Parathyroid adenoma (tissue), 2 donors: Measurements from ENCODE around the gene ZNF511.

Experiments
- H2AFZ ChIP-seq: fragments of 300-600 bp; sonication (generic); one replicate; pipeline ENCODE4 v1.7.0; 2017; ENCODE audit warnings: antibody characterized with exemption, mild to moderate bottlenecking
- H3K27ac ChIP-seq: fragments of 300-600 bp; sonication (generic); one replicate; pipeline ENCODE4 v1.7.0; 2017
- H3K27me3 ChIP-seq: fragments of 300-600 bp; sonication (generic); one replicate; pipeline ENCODE4 v1.7.0; 2017; ENCODE audit warnings: low read length; ENCODE audit not compliant: control insufficient read depth, insufficient read depth
- H3K36me3 ChIP-seq: fragments of 300-600 bp; sonication (generic); one replicate; pipeline ENCODE4 v1.7.0; 2017; ENCODE audit warnings: low read length; ENCODE audit not compliant: control insufficient read depth, insufficient read depth
- H3K4me1 ChIP-seq: fragments of 300-600 bp; sonication (generic); one replicate; pipeline ENCODE4 v1.7.0; 2017; ENCODE audit warnings: control low read depth
- H3K4me2 ChIP-seq: fragments of 300-600 bp; sonication (generic); one replicate; pipeline ENCODE4 v1.7.0; 2017; ENCODE audit warnings: low read length
- H3K4me3 ChIP-seq: fragments of 300-600 bp; sonication (generic); one replicate; pipeline ENCODE4 v1.7.0; 2017; ENCODE audit warnings: low read depth, low read length
- H3K79me2 ChIP-seq: fragments of 300-600 bp; sonication (generic); one replicate; pipeline ENCODE4 v1.7.0; 2017; ENCODE audit warnings: control low read depth
- H3K9ac ChIP-seq: fragments of 300-600 bp; sonication (generic); one replicate; pipeline ENCODE4 v1.7.0; 2017; ENCODE audit warnings: mild to moderate bottlenecking
- H3K9me3 ChIP-seq: fragments of 300-600 bp; sonication (generic); one replicate; pipeline ENCODE4 v1.7.0; 2017; ENCODE audit warnings: low read length; ENCODE audit not compliant: control insufficient read depth
- TF ChIP-seq, protein P1 (sequence below): fragments of 300-600 bp; sonication (generic); IDR thresholded peaks from one replicate; pipeline ENCODE4 v1.7.0; 2017; ENCODE audit warnings: antibody characterized with exemption, mild to moderate bottlenecking
- donor health status: primary hyperparathyroidism.

The ZNF511 gene

DNA sequence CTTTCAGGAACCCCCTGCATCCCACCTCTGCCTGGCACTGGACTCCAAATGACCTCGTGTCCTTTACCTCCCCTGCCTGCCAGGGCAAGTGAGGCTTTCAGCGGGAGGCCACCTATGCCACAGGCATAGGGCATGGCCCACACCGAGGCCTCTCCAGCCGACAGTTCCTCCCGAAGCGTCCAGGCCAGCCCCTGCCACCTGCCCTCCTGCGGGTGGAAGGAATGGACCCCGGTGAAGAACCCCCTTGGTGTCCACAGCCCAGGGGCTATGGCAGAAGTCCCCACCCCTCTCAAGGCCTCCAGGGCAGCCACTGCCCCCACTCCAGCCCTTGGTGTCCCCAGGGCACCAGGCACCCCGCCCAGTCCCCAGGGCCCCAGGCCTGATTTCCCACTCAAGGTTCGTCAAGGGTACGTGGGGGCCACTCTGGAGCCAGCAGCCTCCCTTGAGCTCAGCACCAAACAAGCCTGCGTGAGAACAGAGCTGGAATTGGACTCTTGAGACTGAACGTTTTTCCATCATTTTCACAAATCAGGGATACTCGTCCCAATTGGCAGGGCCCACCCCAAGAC is 46.0 kb downstream of the ZNF511 start:
- no peak overlapping the region for H3K4me3 ChIP-seq
- H2AFZ ChIP-seq, result no peak overlapping the region
- H3K9me3 ChIP-seq, result no peaks in the 10 kb centered on the region
- H3K27me3 ChIP-seq, result no peaks in the 10 kb centered on the region
- H3K4me1 ChIP-seq, result peaks cover 3% of the 10 kb centered on the region
- TF ChIP-seq, protein P1, sequence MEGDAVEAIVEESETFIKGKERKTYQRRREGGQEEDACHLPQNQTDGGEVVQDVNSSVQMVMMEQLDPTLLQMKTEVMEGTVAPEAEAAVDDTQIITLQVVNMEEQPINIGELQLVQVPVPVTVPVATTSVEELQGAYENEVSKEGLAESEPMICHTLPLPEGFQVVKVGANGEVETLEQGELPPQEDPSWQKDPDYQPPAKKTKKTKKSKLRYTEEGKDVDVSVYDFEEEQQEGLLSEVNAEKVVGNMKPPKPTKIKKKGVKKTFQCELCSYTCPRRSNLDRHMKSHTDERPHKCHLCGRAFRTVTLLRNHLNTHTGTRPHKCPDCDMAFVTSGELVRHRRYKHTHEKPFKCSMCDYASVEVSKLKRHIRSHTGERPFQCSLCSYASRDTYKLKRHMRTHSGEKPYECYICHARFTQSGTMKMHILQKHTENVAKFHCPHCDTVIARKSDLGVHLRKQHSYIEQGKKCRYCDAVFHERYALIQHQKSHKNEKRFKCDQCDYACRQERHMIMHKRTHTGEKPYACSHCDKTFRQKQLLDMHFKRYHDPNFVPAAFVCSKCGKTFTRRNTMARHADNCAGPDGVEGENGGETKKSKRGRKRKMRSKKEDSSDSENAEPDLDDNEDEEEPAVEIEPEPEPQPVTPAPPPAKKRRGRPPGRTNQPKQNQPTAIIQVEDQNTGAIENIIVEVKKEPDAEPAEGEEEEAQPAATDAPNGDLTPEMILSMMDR, result no peak
- H3K79me2 ChIP-seq, result no peaks in the 10 kb centered on the region
- no peaks in the 10 kb centered on the region for H3K36me3 ChIP-seq
- H3K9ac ChIP-seq, result no peak overlapping the region
- no peak overlapping the region for H3K4me2 ChIP-seq
- H3K27ac ChIP-seq, result no peak overlapping the region

- Histone ChIP-seq H3K9me3 (no peaks in the 10 kb centered on the region), H2AFZ (no peak overlapping the region), H3K36me3 (no peaks in the 10 kb centered on the region), H3K4me1 (peaks cover 6% of the 10 kb centered on the region), H3K9ac (no peak overlapping the region), H3K27ac (no peak overlapping the region), H3K79me2 (no peaks in the 10 kb centered on the region), H3K4me2 (no peak overlapping the region), H3K27me3 (no peaks in the 10 kb centered on the region), H3K4me3 (no peak overlapping the region)
- TF ChIP-seq, protein P1, result no peak
Measured at GRCh38 chr10:133355266-133355665, 46.6 kb downstream of the ZNF511 start.

GRCh38 chr10:133355991-133356390 is 47.3 kb downstream of the ZNF511 start:
- Histone ChIP-seq H3K79me2 (no peaks in the 10 kb centered on the region), H3K4me3 (no peak overlapping the region), H3K27me3 (no peaks in the 10 kb centered on the region), H3K4me1 (peaks cover 6% of the 10 kb centered on the region), H3K9ac (no peak overlapping the region), H3K36me3 (no peaks in the 10 kb centered on the region), H3K4me2 (no peak overlapping the region), H3K9me3 (no peaks in the 10 kb centered on the region), H2AFZ (no peak overlapping the region), H3K27ac (no peak overlapping the region)
- TF ChIP-seq, protein P1, result no peak

DNA sequence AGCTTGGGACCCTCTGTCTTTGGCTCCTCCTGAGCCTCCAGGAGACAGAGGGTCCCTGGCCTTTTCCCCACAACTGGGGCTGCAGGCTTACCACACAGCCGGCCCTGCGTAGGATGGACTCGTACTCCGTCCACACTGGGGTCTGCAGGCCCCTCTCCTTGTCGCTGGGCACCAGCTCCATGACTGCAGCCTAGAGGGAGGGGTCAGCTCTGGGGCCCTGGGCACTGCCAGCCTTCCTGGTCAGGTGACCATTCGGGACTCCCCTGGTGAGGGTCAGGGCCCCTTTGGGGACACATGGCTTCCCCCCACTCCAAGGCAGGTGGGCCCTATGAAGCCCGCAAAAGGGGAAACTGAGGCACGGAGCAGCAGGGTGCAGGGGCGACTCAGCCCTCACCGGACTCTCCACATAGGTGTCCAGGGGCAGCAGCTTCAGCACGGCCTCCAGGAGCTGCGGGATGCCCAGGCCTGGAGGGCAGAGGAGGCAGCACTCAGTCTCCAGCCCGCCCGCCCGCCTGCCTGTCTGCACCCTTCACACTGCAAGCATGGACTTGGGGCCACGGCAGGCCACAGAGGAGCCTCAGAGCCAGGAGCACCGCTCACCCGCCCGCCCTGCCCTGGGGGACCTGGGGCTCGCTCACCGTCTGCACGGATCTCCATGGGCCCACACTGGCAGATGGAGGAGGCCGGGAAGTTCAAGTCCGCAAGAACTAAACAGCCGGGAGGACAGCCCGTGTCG is 48.0 kb downstream of the ZNF511 start:
- H3K27me3 ChIP-seq, result no peaks in the 10 kb centered on the region
- H3K27ac ChIP-seq, result no peak overlapping the region
- H3K9ac ChIP-seq, result no peak overlapping the region
- H2AFZ ChIP-seq, result peak overlapping the region; percentile 74
- H3K4me2 ChIP-seq, result peak overlapping the region; percentile 65
- peak overlapping the region; percentile 50 for H3K4me3 ChIP-seq
- TF ChIP-seq, protein P1, result no peak
- H3K4me1 ChIP-seq, result peaks cover 6% of the 10 kb centered on the region
- no peaks in the 10 kb centered on the region for H3K9me3 ChIP-seq
- no peaks in the 10 kb centered on the region for H3K79me2 ChIP-seq
- no peaks in the 10 kb centered on the region for H3K36me3 ChIP-seq
